Measurements from ENCODE around the gene SHMT2.

DNA sequence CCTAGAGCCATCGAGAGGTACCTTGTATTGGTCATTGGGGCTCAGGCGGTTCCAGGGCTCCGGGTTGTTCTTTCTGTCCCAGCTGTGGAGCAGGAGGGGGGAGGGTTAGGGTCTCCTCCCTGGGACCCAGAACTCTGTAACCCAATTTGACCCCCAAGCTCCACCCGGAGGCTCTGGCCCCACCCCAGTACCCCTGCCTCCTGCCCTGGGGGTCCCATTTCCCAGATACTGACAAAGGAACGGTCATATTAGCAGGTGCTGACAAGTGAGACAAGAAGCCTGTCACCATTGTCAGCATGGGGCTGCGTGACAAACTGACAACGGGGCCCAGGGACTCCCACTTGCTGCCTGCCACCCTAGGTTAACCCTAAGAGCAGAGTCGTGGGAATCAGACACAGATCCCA, 6.2 kb downstream of the SHMT2 start:
- TF ChIP-seq, protein P1, sequence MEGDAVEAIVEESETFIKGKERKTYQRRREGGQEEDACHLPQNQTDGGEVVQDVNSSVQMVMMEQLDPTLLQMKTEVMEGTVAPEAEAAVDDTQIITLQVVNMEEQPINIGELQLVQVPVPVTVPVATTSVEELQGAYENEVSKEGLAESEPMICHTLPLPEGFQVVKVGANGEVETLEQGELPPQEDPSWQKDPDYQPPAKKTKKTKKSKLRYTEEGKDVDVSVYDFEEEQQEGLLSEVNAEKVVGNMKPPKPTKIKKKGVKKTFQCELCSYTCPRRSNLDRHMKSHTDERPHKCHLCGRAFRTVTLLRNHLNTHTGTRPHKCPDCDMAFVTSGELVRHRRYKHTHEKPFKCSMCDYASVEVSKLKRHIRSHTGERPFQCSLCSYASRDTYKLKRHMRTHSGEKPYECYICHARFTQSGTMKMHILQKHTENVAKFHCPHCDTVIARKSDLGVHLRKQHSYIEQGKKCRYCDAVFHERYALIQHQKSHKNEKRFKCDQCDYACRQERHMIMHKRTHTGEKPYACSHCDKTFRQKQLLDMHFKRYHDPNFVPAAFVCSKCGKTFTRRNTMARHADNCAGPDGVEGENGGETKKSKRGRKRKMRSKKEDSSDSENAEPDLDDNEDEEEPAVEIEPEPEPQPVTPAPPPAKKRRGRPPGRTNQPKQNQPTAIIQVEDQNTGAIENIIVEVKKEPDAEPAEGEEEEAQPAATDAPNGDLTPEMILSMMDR (conservative IDR thresholded peaks at IDR 0.05; ENCODE audit: low read depth, low read length), result no peak
- TF ChIP-seq EZH2phosphoT487 (IDR thresholded peaks at IDR 0.05; ENCODE audit: borderline replicate concordance, low read length), result no peak
- TF ChIP-seq EZH2 (IDR thresholded peaks at IDR 0.05; ENCODE audit: low read length, unreplicated experiment), result no peak
